GM19328 (cell line): Measurements from ENCODE around the gene TMEM132C.

ENCODE experiments used
- ATAC-seq: cut with Tn5 transposase; IDR thresholded peaks from one replicate; pipeline ENCODE4 v1.9.1; 2021; ENCODE audit warnings: mild to moderate bottlenecking, moderate library complexity; ENCODE audit not compliant: unreplicated experiment

The TMEM132C gene

DNA sequence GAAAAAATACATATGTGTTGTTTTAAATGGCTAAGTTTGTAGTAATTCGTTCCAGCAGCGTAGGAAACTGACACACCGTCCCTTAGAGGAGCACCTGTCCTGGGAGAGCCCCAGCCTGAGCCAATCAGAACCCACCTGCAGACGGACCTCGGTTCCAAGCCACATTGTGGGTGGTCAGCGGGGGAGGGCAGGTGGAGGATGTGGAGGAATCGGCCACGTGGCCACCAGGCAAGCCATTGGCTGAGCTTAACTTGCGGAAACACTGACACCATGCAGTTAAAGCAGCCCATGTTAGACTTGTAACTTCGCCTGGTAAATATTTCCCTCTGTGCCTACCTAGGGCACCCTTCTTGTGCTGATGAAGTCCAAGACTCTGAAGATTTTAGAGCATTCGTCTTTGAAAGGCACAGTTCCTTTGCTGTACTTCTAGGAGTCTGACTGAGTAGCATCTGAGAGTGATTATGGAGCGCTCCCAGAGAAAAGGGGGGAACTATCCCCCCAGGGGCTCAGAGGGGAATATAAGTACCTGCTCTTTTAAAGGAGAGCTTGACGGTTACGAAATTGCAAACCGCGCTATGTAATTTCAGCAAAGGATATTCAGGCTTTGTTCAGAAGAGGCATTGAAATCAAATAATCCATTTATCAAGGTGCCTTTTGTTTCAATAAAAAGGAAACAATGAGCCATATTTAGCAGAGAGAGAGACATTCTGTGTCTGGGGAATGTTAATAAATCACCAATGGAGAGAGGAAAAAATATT is 135.7 kb downstream of the TMEM132C start:
- ATAC-seq: no peak

DNA sequence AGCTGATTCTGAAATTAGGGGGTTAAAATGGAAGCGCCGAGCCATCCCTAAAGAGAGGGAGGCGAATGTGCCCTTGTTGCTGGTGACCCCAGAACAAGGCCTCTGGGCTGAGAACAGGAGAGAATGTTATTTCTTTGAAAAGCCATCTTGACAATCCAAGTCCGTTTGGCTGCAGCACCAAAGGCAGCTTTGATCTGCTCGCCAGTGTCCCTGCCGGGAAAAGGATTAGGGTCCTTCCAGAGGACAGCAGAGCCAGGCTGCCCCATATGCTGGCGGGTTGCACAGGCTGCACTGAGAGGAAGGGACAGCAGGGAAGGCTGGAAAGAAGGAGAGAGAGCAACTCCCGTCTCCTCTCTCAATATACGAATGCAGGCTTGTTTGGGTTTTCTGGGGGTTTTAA is 141.7 kb downstream of the TMEM132C start:
- no peak for ATAC-seq

DNA sequence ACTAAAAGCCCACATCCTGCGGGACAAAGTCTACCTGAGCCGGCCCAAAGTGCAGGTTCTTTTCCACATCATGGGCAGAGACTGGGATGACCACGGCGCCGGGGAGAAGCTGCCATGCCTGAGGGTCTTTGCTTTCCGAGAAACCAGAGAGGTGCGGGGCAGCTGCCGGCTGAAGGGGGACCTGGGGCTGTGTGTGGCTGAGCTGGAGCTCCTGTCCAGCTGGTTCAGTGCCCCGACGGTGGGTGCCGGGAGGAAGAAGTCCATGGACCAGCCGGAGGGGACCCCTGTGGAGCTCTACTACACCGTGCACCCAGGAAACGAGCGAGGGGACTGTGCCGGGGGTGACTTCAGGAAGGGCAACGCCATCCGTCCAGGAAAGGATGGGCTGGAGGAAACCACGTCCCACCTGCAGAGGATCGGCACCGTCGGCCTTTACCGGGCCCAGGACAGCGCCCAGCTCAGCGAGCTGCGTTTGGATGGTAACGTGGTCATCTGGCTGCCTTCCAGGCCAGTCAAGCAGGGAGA is 148.1 kb downstream of the TMEM132C start:
- no peak for ATAC-seq

DNA sequence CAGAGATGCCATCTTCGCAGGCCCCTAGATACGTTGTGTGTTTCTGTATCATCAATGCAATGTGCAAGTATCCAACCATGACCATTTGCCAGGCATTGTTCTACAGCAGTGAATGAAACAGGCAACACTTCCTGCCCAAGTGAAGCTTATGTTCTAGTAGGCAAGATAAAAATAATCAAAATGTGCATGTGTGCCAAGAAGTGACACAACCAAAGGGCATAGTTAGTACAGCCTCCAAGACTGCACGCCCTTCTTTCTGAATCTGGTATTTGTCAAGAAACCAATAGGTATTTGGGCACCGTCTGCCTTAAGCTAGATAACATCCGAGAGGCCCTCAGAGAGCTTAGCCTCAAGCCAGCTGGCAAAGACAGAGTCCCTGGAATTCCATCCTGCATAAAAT is 152.0 kb downstream of the TMEM132C start:
- no peak for ATAC-seq

DNA sequence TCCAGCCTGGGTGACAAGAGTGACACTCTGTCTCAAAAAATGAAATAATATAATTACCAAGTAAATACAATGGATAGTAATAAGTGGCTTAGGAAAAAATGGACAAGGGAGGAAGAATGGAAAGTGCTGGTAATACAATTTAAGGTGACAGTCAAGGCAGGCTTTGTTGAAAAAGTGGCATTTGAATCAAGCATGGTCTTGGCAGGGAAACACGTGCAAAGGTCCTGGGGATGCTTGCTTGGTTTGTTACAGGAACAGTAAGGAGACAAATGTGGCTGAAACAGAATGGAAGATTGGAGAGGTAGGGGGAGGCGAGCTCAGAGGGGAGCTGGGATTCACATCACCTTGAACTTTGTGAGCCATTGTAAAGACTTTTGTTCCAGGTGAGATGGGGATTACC is 153.2 kb downstream of the TMEM132C start:
- ATAC-seq: no peak

DNA sequence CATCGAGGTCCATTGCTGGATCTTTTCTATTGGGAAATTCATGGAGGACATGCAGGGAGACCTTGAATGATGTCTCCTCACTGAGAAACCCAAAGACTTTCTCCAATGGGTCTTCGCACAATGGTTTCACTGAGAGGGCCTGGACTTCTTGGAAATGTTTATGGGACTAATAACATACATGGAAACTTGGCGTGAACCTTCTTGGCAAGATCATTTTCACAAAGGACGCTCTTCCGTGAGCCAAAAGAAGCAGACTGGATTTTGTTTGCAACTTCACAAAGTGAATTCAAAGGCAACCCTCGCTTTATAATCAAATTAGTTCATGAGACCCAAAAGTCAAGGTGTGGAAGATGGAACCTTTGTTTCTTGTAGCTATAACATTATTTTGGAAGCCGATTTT is 154.4 kb downstream of the TMEM132C start:
- no peak for ATAC-seq

DNA sequence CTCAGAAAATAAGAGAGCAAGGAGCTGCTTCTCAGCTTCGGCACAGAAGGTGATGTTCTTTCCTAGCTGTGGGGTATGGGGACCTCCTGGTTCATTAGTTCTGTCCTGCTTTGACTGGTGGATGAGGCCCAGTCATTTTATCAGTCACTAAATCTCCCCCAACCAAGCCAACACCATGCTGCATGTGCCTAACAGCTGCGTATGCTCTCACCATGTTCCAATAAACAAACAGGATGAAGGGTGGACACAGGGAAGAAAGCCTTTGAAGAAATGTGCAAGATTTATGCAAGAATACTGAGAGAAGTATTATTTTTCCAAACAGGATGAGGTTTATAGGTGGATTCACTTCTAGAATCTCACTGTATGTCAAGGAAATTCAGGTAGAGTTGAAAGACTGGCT is 156.2 kb downstream of the TMEM132C start:
- no peak for ATAC-seq

DNA sequence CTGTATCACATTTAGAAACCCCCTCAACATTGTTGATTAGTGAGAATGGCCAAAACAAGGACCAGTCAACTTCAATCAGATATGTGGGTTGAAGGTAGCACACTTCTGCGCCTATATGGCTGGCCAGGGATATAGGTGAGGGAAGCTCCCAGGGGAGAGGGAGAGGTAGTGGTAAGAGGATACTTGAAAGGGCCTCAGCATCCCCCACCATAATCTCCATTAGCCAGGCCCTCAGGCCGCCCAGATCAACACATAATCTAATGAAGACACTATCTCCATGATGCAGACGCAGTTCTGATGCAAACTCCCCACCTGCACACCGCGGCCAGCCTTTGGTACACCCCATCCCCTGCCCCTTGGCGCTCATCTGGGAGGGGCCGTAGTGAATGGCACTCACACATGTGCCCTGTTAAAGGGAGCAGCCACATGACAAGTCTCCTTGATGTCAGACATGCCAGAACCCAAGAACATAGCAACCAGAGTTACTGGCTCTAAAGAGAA is 158.0 kb downstream of the TMEM132C start:
- ATAC-seq: no peak

DNA sequence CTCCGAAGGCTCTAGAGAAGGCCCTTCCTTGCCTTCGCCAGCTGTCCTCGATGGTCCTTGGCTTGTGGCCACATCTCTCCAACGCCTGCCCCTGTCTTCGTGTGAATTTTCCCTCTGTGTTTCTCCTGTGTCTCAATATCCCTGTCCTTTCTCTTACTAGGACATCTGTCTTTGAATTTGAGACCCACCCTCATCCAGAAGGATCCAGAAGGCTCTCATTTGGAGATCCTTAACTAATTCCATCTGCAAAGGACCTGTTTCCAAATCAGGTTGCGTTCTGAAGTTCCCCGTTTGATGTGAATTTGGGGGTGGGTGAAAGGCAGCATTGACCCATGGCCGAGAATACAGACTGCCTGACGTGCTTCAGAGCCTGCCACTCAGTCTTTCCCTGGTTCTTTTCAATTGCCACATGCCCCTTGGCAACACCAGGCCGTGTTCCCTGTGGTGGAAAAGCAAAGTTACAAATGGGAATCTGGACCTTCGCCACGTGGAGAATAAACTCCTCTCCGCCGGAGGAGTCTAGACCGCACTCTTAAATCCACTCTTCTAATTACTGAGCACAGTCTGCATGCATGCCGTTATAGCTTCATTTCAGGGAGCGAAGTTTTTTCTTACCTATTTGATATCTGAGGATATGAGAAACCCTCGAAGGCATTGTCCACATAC is 158.8 kb downstream of the TMEM132C start:
- no peak for ATAC-seq

DNA sequence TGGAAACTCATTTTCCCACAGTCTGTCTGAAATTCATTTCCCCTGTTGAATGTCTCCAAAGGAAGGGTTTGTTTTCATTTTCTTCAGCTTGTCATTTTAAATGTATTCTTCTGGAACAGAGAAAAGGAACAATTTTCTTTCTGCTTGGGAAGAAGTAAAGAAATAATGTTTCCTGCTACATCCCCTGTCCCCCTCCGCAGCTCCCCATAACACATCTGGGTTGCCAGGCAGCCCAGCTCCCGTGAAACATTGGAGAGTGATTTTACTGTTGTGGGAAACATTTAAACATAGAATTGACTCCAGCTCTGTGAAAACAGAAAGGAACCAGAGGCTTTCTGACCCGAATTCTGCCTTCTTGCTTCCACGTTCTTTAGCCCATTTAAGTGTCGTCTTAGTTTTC is 159.5 kb downstream of the TMEM132C start:
- ATAC-seq: no peak

DNA sequence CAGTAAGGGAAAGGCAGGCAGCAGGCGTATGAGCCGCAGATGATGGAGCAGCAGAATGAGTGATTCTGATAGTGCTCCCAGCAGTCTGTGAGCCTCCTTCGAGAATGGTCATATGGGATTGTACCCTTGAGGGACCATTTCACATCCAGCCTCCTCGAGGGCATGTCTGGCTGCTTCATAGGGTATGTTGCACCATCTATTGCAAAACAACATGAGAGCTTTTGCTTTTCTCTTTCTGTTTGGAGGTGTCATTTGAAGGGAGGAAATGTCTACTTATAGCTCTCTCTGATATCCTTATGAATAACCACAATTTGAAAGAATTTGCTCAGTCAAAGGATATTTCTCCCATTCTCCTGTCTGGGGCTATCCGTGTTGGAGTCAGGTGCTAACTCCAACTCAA is 172.8 kb downstream of the TMEM132C start:
- no peak for ATAC-seq

DNA sequence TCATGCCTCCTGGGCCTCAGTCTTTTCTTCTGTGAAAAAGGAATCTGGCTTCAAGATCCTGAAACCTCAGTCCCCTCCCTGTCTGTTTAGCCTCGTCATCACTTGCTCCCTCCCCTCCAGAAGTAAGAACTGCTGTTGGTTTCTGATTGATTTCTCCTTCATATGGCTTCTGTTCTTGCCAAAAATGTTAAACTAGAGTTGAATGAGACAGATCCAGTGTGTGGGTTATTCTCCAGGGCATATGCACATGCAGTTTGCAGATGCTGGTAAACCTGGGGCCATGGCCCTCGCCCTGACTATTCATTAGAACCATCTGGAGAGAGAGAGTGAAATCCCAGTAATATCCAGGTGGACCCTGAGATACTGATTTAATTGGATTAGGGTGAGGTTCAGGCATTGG is 175.1 kb downstream of the TMEM132C start:
- ATAC-seq: no peak

DNA sequence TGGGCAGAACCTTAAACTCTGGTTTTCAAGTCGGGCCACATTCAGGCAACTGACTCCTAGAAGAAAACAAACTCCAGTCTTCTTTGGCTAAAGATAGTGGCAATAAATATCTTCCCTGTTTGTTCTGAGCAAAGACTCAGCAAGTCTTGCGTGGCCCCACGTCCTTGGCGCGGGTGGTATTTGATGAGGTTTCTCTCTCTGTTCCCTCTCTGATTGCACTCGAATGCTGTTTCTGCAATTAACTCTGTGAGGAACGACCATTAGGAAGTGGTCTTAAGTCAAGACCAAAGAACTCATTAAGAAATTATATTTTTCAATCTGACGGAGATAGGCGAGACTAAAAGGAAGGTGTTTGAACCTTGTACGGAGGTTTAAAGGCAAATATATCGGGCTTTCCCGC is 177.6 kb downstream of the TMEM132C start:
- ATAC-seq: no peak

DNA sequence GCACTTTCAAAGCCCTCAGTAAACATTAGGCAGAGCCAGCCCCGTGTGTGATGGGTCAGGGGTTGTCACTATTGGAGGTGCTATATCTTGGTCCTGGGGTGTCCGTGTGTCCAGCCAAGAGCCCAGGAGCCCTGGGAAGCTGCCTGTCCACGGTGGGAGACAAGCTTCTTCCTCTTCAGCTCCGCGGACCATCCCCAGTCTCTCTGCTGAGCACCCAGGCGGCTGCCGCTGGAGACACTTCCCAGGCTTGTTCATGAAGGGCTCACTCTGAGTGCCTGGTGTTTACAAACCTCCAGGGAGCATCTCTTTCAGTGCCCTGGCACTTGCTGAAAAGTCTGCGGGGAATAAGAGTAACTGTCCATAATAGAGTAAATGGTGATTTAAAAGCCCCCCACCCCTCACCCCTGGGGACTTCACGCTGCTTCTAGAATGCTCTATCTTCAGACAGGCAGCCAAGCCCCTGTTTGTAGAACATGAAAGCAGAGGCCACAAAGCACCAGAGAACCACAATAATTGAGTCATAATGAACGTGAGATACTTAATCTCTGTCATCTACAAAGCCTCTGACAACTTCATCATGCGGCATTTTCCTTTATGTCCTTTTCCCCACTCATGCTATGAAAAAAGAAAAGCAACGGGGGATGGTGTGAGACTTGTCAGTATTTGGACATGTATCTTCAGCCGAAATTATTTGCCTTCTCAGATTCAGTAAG is 178.6 kb downstream of the TMEM132C start:
- ATAC-seq: no peak

DNA sequence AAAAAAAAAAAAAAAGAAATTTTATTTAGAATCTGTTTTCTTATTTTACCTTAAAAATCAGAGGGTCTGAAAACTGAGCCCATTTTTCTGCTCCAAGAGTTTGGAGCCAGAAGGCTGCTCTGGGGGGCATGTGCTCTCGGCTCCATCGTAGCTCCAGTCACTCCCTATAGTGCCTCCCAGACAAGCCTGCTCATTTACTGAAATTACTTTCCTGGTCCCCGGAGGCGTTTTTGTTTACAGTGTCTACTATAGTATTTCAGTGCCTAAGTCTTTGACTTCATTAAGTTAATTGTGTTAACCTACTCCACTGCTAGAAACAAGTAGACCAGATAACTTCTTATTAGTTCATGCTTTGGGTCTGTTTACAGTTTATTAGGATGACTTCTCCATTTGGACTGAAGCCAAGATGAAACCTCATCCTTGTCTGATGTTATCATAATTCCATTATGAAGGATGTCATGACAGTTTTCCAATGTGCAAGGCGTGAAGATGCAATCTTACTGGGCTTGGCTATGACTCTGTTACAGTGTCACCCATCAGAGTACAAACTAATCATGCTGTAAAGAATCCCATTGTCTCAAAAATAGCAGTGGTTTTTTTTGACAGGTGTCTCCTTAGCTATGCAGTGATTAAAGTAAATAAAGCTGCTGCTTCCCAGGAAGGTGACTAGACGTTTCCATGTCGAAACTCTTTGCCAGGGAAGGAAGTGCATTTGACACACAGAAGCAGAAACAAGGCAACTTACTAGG is 182.3 kb downstream of the TMEM132C start:
- no peak for ATAC-seq

DNA sequence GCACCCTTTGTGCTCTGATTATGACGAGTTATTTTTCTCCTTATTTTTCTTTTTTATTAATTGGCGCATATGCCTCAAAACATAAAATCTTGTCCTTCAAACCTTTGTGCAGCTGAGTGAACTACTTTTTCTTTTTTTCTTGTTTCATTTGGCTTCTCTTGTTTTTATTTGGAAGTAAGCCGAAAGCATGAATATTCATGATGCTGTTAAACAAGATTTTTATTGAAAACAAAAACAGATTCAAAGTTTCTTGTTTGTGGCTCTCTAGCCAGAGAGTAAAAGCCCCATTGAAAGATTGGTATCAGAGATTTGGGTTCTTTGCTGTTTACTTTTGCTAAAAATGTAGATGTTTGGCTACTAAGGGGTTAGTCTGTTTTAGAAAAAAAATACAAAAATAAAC is 183.8 kb downstream of the TMEM132C start:
- no peak for ATAC-seq

DNA sequence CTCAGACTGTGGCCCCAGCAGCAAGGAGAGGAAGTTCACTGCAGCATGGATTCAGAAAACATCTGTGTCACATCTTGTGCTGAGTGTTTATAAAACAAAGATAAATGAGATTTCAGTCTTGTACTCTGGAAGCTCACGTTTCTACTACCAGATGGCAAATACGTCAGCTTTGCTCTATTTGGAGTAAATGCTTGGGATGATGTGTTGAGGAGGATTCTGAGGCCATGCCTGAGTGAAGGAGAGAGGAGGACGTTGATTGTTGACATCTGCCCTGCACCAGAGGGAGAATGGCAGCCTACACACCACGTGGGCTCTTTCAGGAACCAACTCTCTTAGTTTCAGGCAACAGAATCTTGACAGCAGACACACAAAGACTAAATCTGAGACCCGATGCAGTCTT is 188.9 kb downstream of the TMEM132C start:
- no peak for ATAC-seq

DNA sequence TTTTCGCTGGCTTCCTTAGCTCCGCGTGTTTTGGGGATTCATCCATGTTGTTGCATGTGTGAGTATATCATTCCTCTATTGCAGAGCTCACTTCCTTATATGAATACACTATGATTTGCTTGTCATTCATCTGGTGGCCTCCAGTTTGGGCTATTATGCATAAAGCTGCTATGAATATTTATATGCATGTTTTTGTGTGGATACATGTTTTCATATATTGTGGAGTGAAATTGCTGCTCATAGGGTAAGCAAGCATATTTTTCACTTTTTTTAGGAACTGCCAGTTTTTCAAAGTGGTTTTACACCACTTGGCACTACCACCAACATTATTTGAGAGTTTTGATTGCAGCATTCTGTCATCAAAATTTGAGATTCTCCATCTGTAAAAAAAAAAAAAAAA is 190.0 kb downstream of the TMEM132C start:
- no peak for ATAC-seq

DNA sequence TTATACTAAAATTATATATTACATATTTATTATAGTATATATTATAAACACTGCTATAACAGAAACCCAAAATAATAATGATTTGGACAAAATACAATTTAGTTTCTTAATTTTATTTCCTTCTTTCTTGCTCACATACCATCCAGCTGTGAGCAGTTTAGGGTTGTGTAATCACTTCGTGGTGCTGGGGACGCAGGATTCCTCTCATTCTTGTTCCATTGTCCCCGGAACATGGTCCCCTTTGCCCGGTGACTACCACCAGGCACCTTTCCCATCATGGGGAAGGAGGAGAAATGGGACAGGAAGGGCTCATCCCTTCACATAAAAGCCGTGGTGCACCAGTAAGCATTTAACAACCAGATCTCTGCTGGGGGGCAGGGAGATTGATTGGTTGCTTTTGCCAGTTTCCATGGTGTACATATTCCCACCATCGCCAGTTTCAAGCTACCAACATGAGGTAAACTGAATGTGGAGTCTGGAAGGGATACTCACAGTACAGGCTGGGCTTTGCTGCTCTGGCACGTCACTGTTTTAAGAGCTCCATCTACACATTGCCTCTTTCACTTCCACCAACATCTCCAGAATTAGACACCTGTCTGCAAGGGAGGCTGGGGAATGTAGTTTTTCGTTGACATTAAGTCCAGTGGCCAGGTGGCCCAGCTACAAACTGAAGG is 191.5 kb downstream of the TMEM132C start:
- ATAC-seq: no peak

DNA sequence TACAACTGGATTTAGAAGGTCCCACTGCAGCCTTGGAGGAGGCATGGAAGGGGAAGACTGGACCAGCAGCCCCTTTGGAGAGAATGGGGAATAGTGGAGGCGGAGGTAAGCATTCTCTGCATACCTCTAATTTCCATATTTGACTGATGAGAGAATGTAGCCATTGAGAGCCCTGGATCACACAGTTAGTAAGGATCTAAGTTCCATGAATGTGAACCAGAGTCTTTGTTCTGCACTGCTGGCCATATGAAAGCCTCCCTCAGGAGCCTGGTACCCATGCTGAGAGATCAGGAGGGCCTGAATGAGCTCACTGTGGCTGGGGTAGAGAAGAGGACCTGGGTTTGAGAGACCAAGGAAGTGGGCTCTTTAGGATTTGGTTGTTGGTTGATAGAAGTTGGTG is 192.1 kb downstream of the TMEM132C start:
- no peak for ATAC-seq
